Hindlimb muscle (tissue), 1 donor: ENCODE measurements around the gene TPST1. TPM values are rescaled to one million over a fixed set of nuclear protein-coding genes. Genes with fewer than 3 reads are reported as not detected.
A peak's percentile ranks its signal among the peaks of the same experiment; 100 is the strongest.
"Not testable (repeated sequence)": the region's sequence is repeated elsewhere in the genome, so short reads cannot be mapped to it uniquely, and the experiment has no call there.

Experiments used
- DNase-seq: peaks from one replicate; pipeline ENCODE4 v3.0.0-alpha.2; 2013
- polyA plus RNA-seq: library from polyadenylated mRNA; unstranded; fragments of 120-200 nt; gene quantifications from one replicate; pipeline ENCODE4 v1.2.1, GENCODE V29; 2013; ENCODE audit not compliant: insufficient read length

The TPST1 gene
- polyA plus RNA-seq, 1 donor = 13.7 TPM

DNA sequence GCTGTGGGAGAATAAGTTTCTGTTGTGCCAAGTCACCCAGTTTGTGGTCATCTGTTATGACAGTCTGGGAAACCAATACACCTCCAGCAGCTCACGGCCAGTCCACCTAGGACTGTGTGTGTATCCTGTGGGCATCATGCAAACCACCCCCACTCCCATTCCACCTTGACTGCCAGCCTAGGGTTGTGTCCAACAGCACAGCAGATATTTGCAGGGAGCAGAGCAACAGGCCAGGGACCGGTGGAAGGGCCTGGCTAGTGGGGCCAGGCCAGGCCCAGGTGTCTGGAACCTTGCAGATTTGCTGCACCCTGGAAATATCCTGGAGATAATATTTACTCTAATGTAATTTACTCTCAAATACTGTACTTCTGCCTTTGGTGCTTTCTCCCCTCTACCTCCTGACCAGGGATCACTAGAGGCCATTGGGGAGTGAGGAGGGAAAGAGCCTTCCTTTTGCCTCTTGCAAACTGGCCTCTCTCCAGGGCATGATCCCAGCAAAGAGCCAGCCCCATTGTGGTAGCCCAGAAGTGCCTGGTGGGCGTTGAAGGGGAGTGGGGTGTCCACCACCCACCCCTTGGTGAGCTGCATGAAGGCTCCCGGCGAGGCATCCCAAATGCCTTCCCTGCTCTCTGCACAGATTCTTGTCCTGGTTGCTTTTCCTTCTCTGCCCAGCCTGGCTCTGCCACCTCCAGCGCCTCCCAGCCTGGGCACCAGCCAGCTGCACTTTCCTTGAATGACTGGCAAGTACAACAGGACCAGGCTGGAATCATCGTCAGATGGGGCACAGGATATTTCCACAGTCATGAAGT is 15.2 kb upstream of the TPST1 start:
- DNase-seq = no peak

DNA sequence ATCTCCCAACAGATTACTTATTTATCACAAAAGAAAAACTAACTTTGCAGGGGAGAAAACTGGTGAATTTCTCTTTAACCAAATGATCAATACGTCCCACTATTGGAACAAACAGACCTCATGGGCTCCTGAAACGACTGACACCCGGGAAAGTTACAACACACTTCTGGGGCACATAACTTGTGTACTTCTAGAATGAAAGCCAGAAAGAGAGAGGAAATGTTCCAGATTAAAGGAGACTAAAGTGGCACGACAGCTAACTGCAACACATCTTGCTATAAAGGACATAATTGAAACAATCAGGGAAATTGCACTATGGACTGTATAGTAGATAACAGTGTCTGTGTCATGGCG is 14.7 kb upstream of the TPST1 start:
- no peak for DNase-seq

DNA sequence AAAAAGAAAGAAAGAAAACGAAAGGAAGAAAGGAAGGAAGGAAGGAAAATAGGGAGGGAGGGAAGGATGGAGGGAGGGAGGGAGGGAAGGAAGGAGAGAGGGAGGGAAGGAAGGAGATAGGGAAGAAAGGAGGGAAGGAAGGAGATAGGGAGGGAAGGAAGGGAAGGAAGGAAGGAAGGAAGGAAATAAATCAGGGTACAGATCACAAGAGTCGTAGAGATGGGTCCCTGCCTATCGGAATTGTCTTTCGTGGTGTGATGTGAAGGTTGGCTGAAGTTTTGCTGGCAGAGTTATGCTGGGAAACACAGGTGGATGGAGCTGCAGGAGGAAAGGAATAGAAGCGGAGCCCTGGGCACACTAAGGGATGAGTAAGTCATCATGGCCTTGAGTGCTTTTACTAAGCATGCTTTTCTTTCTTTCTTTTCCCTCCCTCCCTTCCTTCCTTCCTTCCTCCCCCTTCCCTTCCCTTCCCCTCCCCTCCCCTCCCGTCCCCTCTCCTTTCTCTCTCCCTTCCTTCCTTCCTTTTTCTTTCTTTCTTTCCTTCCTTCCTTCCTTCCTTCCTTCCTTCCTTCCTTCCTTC is 11.9 kb upstream of the TPST1 start:
- no peak for DNase-seq

DNA sequence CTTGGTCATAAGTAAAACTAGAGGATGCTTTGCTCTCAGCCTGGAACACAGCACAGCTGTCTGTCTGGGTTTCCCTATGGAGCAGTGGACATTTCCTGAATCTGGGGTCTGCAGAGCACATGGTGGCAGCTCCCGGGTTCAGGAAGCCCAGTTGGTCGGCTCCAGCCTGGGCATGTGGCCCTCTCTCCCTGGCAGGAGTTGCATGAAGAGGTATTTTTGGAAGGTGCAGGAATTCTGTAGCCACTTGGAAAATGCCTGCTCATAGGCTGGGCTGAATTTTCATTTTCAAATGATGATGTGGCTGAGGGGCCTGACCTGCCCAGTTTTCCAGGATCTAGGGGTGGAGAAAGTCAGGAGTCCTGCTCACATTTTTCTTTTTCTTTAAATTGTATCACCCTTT is 6.7 kb upstream of the TPST1 start:
- peak; percentile 32 for DNase-seq

DNA sequence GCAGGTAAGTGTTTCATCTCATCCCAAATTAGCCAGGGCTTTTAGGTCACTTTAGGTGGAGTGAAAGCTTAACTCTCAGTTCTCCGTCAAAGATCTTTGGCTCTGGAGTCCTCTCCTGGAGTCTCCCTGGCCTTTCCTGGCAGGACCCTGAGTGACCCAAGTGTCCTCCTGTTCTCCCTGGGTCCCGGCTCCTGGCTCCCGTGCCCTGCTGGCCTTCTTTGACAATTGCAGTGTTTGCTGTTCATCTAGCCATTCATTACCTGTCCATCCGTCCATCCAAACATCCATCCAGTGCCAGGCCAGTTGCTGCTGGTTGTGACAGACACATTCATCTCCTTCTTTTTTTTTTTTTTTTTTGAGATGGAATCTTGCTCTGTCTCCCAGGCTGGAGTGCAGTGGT is 6.2 kb upstream of the TPST1 start:
- no peak for DNase-seq

DNA sequence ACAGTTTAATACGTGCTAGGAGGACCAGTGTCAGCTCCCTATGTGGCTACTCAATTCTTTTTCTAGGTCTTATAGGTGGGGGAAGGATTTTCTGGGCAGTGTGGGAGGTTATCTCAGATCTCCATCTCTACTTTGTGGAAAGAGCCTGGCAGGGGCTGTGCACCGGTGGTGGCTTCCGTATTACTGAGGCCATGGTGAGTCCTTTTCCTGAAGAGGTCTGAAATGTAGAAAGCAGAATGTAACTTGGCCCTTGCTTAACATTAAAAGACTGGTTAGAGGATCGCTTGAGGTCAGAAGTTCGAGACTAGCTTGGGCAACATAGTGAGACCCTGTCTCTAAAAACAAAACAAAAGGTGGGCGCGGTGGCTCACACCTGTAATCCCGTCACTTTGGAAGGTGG is 2.7 kb upstream of the TPST1 start:
- no peak for DNase-seq

DNA sequence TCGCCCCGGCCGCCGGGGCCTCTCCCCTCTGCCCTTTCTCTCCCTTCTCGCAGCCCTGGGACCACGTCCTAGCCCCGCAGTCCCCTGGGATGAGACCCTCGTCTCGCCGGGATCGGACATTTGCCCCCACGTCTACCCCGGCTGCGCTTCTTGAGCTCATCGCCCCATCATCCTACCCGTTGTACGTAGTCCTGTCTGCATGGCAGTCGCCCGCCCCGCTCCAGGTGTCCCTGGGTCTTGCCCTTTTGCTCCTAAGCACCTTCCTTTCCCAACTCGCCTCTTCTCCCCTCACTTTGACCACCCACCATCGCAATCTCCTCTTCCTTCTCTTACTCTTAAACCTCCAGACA is 582 bp downstream of the TPST1 start:
- no peak for DNase-seq

DNA sequence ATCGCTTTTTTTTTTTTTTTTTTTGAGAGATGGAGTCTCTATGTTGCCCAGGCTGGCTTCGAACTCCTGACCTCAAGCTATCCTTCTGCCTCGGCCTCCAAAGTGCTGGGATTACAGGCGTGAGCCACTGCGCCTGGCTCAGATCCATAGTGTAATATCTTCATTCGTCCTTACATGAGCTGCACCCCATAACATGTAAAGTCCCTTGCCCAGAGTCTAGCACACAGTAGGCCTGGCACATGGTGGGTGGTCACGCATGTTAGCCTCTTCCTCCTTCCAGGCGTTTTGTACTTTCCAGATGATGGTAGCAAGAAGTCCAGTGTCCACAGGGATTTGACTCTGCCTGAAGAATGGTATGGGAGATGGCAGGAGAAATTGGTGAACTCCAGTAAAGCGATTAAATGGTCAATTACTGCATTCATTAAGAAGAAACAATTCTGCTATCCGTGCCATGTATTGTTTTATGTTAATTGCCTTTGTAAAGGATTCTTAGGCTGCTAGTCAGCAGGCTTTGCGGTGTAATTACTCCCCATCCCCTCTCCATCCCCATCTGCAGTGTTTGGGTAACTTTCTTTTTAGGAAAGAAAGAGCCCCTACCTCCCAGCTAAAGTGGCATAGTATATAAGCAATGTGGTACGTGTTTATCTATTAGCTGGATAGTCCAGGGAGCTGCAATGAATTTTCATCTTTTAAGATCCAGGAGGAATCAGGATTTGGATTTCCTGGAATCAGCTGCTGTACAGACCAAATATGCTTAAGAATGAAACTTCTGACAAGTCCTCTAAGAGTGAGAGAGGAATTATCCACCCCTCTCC is 1.2 kb downstream of the TPST1 start:
- DNase-seq = no peak

DNA sequence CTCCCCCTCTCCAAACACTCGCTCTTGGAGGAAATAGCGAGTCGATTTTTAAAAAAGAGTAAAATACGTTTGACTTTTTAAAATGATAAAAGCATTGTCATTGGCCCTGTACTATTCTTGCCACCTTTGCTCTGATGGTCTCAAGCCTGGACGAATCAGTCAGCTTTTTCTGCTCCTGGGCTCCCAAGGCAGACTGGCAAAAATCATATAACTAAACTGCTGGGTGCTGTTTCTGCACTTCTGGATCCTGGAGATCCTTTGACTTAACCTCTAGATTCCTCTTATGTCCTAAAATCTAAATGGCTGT is 1.8 kb downstream of the TPST1 start:
- no peak for DNase-seq

DNA sequence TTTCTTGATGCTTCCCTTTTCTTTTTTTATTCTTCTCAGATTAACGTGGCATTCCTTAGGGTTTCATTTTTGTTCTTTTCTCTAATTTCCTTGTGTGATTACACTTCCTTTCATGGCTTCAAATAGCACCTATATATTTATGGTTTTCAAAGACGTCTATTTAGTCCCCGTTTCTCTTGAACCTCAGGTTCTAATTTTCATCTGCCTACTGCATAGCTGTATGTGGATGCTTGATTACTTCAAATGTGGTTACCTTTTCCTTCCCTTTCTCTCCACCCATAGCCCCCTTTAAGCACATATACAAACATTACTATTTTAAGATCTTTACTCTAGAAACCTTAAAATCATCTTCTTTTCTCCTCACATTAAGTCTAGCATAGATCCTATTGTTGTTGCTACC is 2.4 kb downstream of the TPST1 start:
- DNase-seq = no peak

DNA sequence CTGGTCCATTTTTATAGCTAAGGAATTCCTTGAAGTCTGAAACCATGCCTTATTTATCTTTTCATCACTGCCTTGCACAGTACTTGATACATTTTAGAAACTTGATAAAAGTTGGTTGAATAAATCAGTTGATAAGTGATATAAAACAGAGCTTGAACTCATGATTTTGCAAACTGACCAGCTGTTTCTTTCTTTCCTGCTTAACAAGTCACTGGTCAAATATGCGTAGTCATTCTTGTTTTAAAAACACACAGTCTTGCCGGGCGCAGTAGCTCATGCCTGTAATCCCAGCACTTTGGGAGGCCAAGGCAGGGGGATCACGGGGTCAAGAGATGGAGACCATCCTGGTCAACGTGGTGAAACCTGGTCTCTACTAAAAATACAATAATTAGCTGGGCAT is 6.3 kb downstream of the TPST1 start:
- DNase-seq = no peak

DNA sequence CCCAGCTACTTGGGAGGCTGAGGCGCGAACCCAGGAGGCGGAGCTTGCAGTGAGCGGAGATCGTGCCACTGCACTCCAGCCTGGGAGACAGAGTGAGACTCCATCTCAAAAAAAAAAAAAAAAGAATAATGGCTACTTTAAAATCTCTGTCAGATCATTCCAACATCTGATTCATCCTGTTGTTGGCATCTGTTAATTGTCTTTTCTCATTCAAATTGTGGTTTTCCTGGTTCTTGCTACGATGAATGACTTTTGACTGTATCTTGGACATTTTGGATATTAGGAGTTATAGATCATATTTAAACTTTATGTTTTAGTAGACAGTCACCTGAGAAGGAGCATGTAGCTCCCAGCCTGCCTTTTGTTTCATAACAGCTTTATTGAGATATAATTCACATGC is 8.5 kb downstream of the TPST1 start:
- DNase-seq = no peak

DNA sequence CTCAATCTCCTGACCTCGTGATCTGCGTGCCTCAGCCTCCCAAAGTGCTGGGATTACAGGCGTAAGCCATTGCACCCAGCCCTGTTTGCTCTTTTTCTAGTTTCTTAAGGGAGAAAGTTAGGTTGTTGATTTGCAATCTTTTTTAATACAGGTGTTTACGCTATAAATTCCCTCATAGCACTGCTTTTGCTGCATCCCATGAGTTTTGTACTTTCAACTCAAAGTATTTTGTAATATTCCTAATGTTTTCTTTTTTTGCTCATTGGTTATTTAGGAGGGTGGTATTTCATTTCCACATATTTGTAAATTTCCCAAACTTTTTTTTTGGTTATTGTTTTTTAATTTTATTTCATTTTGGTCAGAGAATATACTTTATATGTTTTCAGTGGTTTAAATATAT is 11.6 kb downstream of the TPST1 start:
- no peak for DNase-seq

DNA sequence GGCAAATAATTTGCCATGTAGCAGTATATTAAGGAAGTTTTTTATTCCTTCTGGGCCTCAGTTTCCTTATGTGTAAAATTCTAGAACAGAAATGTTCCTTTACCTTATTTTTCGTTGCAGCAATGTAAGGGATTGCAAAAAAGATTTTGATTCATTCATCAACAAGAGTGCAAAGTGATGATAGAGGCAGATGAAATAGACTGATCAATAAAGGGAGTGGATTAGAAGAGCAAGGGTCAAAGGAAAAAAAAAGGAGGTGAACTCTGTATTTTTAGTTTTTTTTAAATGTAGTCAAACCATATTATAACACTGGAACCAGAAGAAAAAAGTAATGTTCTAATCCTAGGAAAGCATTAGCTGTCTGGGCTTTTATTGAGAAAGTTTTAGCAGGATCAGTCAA is 14.7 kb downstream of the TPST1 start:
- no peak for DNase-seq

DNA sequence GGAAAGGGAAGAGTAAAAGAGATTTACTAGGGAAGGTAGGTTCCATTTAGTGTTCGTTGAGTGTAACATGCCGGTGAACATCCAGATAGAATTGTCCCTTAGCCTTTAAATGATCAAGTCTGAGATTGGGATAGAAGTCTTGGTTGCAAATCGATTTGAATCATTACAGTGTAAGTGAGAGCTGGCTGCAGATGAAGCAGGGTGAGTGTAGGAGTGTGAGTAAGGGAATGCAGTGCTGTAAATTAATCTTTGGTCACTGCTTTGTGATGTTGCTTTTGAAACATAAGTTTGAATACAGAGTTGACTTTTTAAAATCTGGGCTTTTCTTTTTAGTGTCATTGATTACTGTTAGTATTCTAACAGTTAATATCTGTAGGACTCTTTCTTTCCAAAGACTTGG is 16.3 kb downstream of the TPST1 start:
- no peak for DNase-seq

DNA sequence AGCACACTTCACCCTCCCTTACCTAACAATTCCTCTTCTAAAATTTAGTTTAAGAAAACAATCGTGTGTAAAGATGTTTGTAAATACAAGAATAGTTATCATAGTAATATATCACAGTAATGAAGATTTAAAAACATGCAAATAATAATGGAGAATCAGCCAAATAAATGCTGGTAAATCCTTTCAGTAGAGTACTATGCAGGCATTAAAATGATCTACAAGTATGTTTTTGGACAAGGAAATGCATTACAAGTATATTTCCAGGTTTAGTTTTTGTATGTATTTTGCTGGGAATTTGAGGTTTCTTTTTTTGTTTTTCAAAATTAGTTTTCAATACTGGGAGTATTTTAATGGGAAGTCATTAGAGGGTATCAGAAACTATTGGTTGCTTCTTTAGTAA is 22.7 kb downstream of the TPST1 start:
- DNase-seq = no peak

DNA sequence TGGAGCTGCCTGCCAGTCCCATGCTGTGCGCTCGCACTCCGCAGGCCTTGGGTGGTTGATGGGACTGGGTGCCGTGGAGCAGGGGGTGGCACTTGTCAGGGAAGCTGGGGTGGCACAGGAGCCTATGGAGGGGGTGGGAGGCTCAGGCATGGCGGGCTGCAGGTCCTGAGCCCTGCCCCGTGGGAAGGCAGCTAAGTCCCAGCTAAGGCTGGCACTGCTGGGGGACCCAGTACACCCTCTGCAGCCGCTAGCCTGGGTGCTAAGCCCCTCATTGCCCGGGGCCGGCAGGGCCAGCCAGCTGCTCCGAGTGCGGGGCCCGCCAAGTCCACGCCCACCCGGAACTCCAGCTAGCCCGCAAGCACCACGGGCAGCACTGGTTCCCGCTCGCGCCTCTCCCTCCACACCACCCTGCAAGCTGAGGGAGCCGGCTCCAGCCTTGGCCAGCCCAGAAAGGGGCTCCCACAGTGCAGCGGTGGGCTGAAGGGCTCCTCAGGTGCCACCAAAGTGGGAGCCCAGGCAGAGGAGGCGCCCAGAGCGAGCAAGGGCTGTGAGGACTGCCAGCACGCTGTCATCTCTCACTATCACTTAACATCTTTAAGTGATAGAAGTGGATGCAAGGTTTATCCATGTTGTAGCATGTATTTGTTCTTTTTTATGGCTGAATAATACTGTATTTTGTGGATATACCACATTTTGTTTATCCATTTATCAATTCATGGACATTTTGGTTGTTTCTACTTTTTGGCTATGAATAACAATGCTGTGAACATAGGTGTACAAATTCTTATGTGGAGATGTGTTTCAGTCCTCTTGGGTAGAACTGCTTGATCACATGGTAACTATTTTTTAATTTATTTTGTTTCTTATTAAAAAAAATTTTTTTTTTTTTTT is 26.4 kb downstream of the TPST1 start:
- DNase-seq = not testable (repeated sequence)

DNA sequence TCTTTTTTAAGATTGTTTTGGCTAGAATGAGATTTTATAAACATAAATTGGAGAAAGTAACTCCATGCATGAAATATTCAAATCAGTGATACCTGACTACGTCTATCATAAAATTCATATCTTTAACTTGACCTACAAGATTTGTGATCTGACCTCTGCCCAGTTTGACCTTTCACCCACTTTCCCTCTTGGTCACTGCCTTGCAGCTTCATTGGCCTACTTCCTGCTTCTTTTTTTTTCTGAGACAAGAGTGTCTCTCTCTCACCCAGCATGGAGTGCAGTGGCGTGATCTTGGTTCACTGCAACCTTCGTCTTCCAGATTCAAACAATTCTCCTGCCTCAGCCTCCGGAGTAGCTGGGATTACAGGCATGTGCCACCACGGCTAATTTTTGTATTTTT is 28.5 kb downstream of the TPST1 start:
- DNase-seq = no peak

DNA sequence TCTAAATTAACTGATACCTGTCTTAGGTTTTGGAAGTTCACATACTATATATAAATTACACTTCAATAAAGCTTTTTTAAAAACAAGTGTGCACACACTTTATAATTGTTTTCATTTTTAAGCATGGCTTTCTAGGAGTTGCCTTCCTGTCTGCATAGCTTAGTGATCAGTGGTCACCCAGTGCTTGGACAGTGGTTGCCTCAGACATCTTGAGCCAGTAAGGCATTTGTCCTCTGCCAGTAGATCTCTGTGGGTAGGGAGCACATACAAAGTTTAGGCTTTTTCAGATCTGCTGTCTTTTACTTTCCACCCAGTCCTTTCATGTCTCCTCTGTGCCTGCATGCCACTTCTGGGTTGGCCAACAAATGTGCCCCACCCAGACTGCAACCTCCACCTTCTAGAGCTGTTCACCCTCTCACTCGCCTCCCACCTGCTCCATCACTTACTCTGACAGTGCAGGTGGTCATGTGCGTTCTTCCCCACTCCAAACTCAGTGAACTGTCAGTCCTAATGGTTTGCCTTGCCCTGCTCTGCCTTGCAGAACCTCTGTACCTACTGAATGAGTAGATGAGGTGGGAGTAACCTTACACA is 31.7 kb downstream of the TPST1 start:
- DNase-seq = no peak

DNA sequence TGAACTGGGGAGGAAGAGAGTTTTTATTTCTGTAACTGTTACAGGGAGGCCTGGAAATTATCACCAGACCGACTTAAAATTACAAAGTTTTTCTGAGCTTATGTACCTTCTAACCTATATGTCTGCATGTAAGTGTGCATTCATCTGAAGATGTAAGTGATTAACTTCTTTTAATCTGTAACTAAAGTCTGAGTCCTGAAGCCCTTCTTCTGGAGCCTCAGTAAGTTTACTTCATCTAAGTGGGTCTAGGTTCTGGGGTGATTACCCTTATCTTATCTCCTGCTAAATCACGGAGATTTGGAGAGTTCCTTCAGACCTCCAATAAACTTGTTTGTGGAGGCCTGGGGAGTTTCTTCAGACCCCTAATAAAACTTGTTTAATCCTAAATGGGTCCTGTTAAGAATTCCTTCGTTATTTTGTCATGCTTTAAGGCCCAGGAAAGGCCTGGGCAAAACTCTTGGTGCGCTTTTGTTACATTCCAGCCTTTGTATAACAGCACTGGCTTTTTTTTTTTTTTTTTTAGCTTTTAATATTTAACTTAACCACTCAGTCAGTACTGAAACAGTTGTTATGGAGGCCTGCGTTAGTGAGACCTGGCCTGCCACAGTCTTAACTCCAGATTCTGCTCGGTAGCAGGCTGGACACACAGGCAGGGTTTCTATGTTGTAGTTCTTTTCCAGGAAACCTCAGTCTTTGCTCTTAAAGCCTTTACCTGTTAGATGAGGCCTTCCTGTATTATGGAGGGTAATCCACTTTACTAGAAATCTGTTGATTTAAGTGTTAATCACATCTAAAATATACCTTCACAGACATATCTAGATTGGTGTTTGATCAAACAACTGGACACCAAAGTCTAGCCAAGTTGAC is 33.0 kb downstream of the TPST1 start:
- no peak for DNase-seq

DNA sequence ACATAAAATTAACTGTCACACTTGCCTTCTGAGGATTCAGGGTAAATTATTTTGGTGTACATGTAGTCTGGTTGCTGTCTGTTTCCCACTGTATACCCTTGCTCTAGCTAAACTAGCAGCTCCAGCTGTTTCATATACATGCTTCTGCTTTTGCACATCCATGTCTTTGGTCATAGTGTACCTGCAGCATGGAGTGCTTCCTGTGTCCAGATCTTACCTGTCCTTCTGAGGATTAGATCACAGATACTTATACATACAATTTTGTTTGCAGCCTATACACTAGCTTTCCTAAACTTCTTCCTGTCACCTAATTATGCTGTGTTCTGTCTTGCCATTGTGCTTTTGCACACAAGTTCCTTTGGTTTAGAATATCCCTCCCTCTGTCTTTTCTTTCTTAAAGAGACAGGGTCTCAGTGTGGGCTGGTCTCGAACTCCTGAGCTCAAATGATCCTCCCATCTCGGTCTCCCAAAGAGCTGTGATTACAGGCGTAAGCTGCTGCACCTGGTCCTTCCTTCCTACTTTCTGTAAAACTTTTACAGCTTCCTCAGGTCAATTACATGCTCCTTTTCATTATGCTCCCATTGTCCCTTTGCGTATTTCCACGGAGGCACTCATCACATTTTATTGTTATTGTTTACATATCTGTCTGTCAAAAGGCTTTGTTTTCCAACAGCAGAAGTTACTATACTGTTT is 33.8 kb downstream of the TPST1 start:
- no peak for DNase-seq
